ENCODE measurements around the gene MIF4GD.

Gene MIF4GD

DNA sequence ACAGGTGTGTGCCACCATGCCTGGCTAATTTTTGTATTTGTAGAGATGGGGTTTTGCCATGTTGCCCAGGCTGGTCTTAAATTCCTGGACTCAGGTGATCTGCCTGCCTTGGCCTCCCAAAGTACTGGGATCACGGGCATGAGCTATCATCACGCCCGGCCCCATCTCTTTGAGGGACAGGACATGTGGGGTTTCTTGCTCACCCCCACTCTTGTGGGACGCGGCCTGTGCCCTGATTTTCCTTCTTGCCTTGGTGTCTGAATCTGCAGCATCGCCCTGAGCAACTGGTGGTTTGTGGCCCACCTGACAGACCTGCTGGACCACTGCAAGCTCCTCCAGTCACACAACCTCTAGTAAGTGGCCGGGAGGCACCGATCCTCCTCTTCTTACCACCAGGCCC is 40.0 kb downstream of the MIF4GD start:
- no peak for DNase-seq

GRCh38 chr17:75228847-75229246 is 42.2 kb downstream of the MIF4GD start:
- DNase-seq, result no peak

- no peak for DNase-seq
These were observed 42.7 kb downstream of the MIF4GD start for GRCh38 chr17:75228305-75228704.

DNA sequence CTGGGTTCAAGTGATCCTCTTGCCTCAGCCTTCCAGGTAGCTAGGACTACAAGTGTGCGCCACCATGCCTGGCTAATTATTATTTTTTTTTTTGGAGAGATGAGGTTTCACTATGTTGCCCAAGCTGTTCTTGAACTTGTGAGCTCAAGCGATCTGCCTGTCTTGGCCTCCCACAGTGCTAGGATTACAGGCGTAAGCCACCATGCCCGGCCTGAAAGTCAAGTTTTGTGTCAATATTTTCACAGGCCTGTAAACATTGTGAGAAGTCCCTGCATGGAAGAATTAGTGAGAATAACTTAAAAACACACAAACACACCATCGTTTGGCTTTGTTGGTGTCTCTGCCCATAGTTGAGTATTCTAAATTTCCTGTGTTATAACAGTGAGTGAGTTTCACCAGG is 43.3 kb downstream of the MIF4GD start:
- DNase-seq, result no peak

GRCh38 chr17:75225016-75225415 is 46.0 kb downstream of the MIF4GD start:
- DNase-seq, result no peak

GRCh38 chr17:75219815-75220214 is 51.2 kb downstream of the MIF4GD start:
- DNase-seq, result no peak

DNA sequence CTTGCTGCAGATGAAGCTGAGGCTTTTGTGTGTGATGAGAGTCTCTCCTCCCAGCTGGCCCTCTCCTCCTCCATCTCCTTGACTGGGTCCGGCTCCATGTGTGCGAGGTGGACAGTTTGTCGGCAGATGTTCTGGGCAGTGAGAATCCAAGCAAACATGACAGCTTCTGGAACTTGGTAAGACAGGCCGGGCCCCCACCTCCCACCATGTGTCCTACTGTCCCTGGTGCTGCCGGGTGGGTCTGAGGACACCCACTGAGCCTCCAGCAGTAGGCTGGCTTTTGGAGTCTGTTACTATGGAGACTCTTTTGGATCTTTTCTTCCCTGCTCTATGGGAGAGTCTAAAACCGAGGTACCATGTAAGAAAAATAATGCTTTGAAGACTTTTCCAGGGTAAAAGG is 52.9 kb downstream of the MIF4GD start:
- no peak for DNase-seq
